WERI-Rb-1 (cell line): ENCODE measurements around the gene SERPINH1.

ENCODE experiments used
- DNase-seq: peaks from one replicate; pipeline ENCODE4 v3.0.0-alpha.2; 2020
- H3K27ac ChIP-seq: fragments of 250-450 bp; sonication (Bioruptor Pico); 2 replicates; pipeline ENCODE4 v1.5.1; 2020; ENCODE audit warnings: mild to moderate bottlenecking, moderate library complexity
- H3K27me3 ChIP-seq: fragments of 250-450 bp; sonication (Bioruptor Pico); 2 replicates; pipeline ENCODE4 v1.5.1; 2021; ENCODE audit warnings: mild to moderate bottlenecking, low read depth, moderate library complexity; ENCODE audit not compliant: insufficient read depth, severe bottlenecking
- H3K36me3 ChIP-seq: fragments of 250-450 bp; sonication (Bioruptor Pico); 2 replicates; pipeline ENCODE4 v1.5.1; 2020; ENCODE audit warnings: mild to moderate bottlenecking, moderate library complexity
- H3K4me3 ChIP-seq: 2 replicates; pipeline ENCODE4 v1.5.1; 2011; ENCODE audit warnings: low read depth, mild to moderate bottlenecking, control low read depth, low read length
- H3K9me3 ChIP-seq: fragments of 250-450 bp; sonication (Bioruptor Pico); 2 replicates; pipeline ENCODE4 v1.5.1; 2021; ENCODE audit warnings: mild to moderate bottlenecking, moderate library complexity; ENCODE audit not compliant: severe bottlenecking
- CTCF ChIP-seq: IDR thresholded peaks from 2 replicates; pipeline ENCODE4 v1.5.1; 2011; ENCODE audit warnings: low read depth, mild to moderate bottlenecking, control low read depth, inconsistent platforms, low read length

SERPINH1 gene

GRCh38 chr11:75524665-75525432, 37.2 kb upstream of the SERPINH1 start:
- H3K27ac ChIP-seq, result peak overlapping the region; percentile 76
- peak; percentile 57 for DNase-seq
- peak overlapping the region; percentile 83 for H3K4me3 ChIP-seq
- H3K9me3 ChIP-seq, result no peaks in the 10 kb centered on the region
- H3K27me3 ChIP-seq, result no peaks in the 10 kb centered on the region
- peaks cover 3% of the 10 kb centered on the region; the same call in 1 of the 2 replicates for H3K36me3 ChIP-seq
- TF ChIP-seq CTCF, result no peak

GRCh38 chr11:75525433-75526191, 36.4 kb upstream of the SERPINH1 start, which contains the start of gene GDPD5:
Gene GDPD5 (minus strand): TSS chr11:75525941. CDS start chr11:75477735, 48,206 bp downstream.
- Histone ChIP-seq H3K9me3 (no peaks in the 10 kb centered on the region), H3K27me3 (no peaks in the 10 kb centered on the region), H3K4me3 (peak within 1 kb of the TSS; percentile 83), H3K36me3 (peaks cover 3% of the 10 kb centered on the region; the same call in 1 of the 2 replicates), H3K27ac (peak within 1 kb of the TSS; percentile 82)
- peak; percentile 63 for TF ChIP-seq CTCF
- DNase-seq, result peak; percentile 94

GRCh38 chr11:75526192-75526541, 35.9 kb upstream of the SERPINH1 start:
- TF ChIP-seq CTCF, result no peak
- Histone ChIP-seq H3K27me3 (no peaks in the 10 kb centered on the region), H3K9me3 (no peaks in the 10 kb centered on the region), H3K27ac (peak overlapping the region; percentile 82), H3K36me3 (peaks cover 3% of the 10 kb centered on the region; the same call in 1 of the 2 replicates), H3K4me3 (peak overlapping the region; percentile 48)
- DNase-seq, result no peak

GRCh38 chr11:75527130-75527529, 34.9 kb upstream of the SERPINH1 start:
- Histone ChIP-seq H3K36me3 (no peaks in the 10 kb centered on the region; the same call in 1 of the 2 replicates), H3K27ac (no peak overlapping the region), H3K9me3 (no peaks in the 10 kb centered on the region), H3K27me3 (no peaks in the 10 kb centered on the region), H3K4me3 (no peak overlapping the region)
- no peak for DNase-seq
- TF ChIP-seq CTCF, result no peak

GRCh38 chr11:75527938-75528735, 33.9 kb upstream of the SERPINH1 start:
- Histone ChIP-seq H3K4me3 (no peak overlapping the region), H3K36me3 (no peaks in the 10 kb centered on the region; the same call in 1 of the 2 replicates), H3K9me3 (no peaks in the 10 kb centered on the region), H3K27ac (no peak overlapping the region), H3K27me3 (no peaks in the 10 kb centered on the region)
- no peak for DNase-seq
- TF ChIP-seq CTCF, result no peak
